ENCODE results near the gene MC1R.

The MC1R gene

GRCh38 chr16:89907055-89907814 lies 11.4 kb upstream of the MC1R start:
- DNase-seq (ENCODE audit: low read depth), result no peak
- TF ChIP-seq MYC (IDR thresholded peaks at IDR 0.05; ENCODE audit: low read depth, low read length) (no peak), CTCF (IDR thresholded peaks at IDR 0.05; ENCODE audit: low read depth, low read length) (no peak), MAX (IDR thresholded peaks at IDR 0.05; ENCODE audit: low read depth, low read length) (no peak), POLR2A (IDR thresholded peaks at IDR 0.05; ENCODE audit: extremely low read depth, insufficient read length) (no peak)
- H3K4me3 ChIP-seq (ENCODE audit: low read depth, low read length), result no peak overlapping the region

- no peak overlapping the region for H3K4me3 ChIP-seq (ENCODE audit: low read depth, low read length)
- TF ChIP-seq MAX (IDR thresholded peaks at IDR 0.05; ENCODE audit: low read depth, low read length), result no peak
- TF ChIP-seq CTCF (IDR thresholded peaks at IDR 0.05; ENCODE audit: low read depth, low read length), result no peak
- TF ChIP-seq MYC (IDR thresholded peaks at IDR 0.05; ENCODE audit: low read depth, low read length), result no peak
- TF ChIP-seq POLR2A (IDR thresholded peaks at IDR 0.05; ENCODE audit: extremely low read depth, insufficient read length), result no peak
- no peak for DNase-seq (ENCODE audit: low read depth)
Measured at GRCh38 chr16:89908236-89908635, 10.4 kb upstream of the MC1R start.

- no peak overlapping the region for H3K4me3 ChIP-seq (ENCODE audit: low read depth, low read length)
- peak; percentile 69 for DNase-seq (ENCODE audit: low read depth)
- no peak for TF ChIP-seq MYC (IDR thresholded peaks at IDR 0.05; ENCODE audit: low read depth, low read length)
- peak; percentile 88 for TF ChIP-seq CTCF (IDR thresholded peaks at IDR 0.05; ENCODE audit: low read depth, low read length)
Measured at GRCh38 chr16:89909777-89910716, 8.6 kb upstream of the MC1R start.

GRCh38 chr16:89910717-89911354 lies 7.8 kb upstream of the MC1R start:
- H3K4me3 ChIP-seq (ENCODE audit: low read depth, low read length), result no peak overlapping the region
- TF ChIP-seq MYC (IDR thresholded peaks at IDR 0.05; ENCODE audit: low read depth, low read length) (no peak), MAX (IDR thresholded peaks at IDR 0.05; ENCODE audit: low read depth, low read length) (no peak), POLR2A (IDR thresholded peaks at IDR 0.05; ENCODE audit: extremely low read depth, insufficient read length) (no peak)
- no peak for DNase-seq (ENCODE audit: low read depth)

- TF ChIP-seq MYC (IDR thresholded peaks at IDR 0.05; ENCODE audit: low read depth, low read length) (no peak), MAX (IDR thresholded peaks at IDR 0.05; ENCODE audit: low read depth, low read length) (no peak), CTCF (IDR thresholded peaks at IDR 0.05; ENCODE audit: low read depth, low read length) (no peak), POLR2A (IDR thresholded peaks at IDR 0.05; ENCODE audit: extremely low read depth, insufficient read length) (no peak)
- H3K4me3 ChIP-seq (ENCODE audit: low read depth, low read length), result no peak overlapping the region
- DNase-seq (ENCODE audit: low read depth), result no peak
Measured at GRCh38 chr16:89911375-89911774, 7.3 kb upstream of the MC1R start.

GRCh38 chr16:89912143-89912542 lies 6.5 kb upstream of the MC1R start:
- no peak overlapping the region for H3K4me3 ChIP-seq (ENCODE audit: low read depth, low read length)
- no peak for DNase-seq (ENCODE audit: low read depth)
- TF ChIP-seq POLR2A (IDR thresholded peaks at IDR 0.05; ENCODE audit: extremely low read depth, insufficient read length) (no peak), MYC (IDR thresholded peaks at IDR 0.05; ENCODE audit: low read depth, low read length) (no peak), CTCF (IDR thresholded peaks at IDR 0.05; ENCODE audit: low read depth, low read length) (no peak), MAX (IDR thresholded peaks at IDR 0.05; ENCODE audit: low read depth, low read length) (no peak)
